NCI-H2227 treated with DMSO at 0.1 percent for 48 hours (cell line): ENCODE measurements around the gene SFXN2.

Experiments
- DNase-seq: peaks from one replicate; lab custom pipeline; 2025; lab: John Stamatoyannopoulos, UW

Gene SFXN2

GRCh38 chr10:102777711-102778453 lies 63.4 kb downstream of the SFXN2 start:
- no peak for DNase-seq

- DNase-seq: no peak
Measured at GRCh38 chr10:102778781-102779180, 64.3 kb downstream of the SFXN2 start.

GRCh38 chr10:102779680-102780526 lies 65.5 kb downstream of the SFXN2 start:
- peak; percentile 4 for DNase-seq

- DNase-seq: no peak
Measured at GRCh38 chr10:102780527-102780808, 66.0 kb downstream of the SFXN2 start.

GRCh38 chr10:102781090-102781920 lies 66.9 kb downstream of the SFXN2 start:
- DNase-seq: no peak

GRCh38 chr10:102781921-102782557 lies 67.6 kb downstream of the SFXN2 start:
- DNase-seq: no peak

GRCh38 chr10:102782673-102783551 lies 68.5 kb downstream of the SFXN2 start:
- no peak for DNase-seq

- DNase-seq: no peak
Measured at GRCh38 chr10:102783568-102783967, 69.1 kb downstream of the SFXN2 start.

GRCh38 chr10:102785818-102786217 lies 71.4 kb downstream of the SFXN2 start:
- no peak for DNase-seq

GRCh38 chr10:102791754-102792395 lies 77.4 kb downstream of the SFXN2 start:
- no peak for DNase-seq
